Endothelial cell of umbilical vein (primary cell): ENCODE data around the gene MAPKAP1. TPM values are rescaled to one million over a fixed set of nuclear protein-coding genes. Genes with fewer than 3 reads are reported as not detected.

Source experiments
- BruUV-seq: library from RNA; stranded (reverse); fragments of 400-500 nt; replicated peaks from 2 replicates; lab custom pipeline; 2021; lab: Mats Ljungman, UMichigan
- CTCF ChIA-PET: fragments of 300-600, 350-600 bp; sonication (Branson Sonifier 250); formaldehyde crosslinking; loops from one replicate; lab custom pipeline; 2021; ENCODE audit warnings: antibody characterized with exemption, inconsistent platforms; lab: Charles Lee
- POLR2A ChIA-PET: fragments of 300-600, 350-600 bp; sonication (Branson Sonifier 250); formaldehyde crosslinking; loops from one replicate; lab custom pipeline; 2021; ENCODE audit warnings: antibody characterized with exemption, inconsistent platforms; lab: Charles Lee
- DNase-seq: peaks from one replicate; pipeline ENCODE4 v3.0.0-alpha.2; 2011; ENCODE audit warnings: low read depth, low spot score
- FAIRE-seq: peaks from 2 replicates; lab custom pipeline; 2011; peaks lifted over from hg19 to GRCh38; lab: Jason Lieb, UNC
- H2AFZ ChIP-seq: 2 replicates; pipeline ENCODE4 v1.6.0; 2012; ENCODE audit warnings: low read depth, low read length, control low read depth, inconsistent platforms
- H3K27ac ChIP-seq: 2 replicates; pipeline ENCODE4 v1.5.1; 2011; ENCODE audit warnings: low read depth, mild to moderate bottlenecking, control low read depth, low read length, moderate library complexity; ENCODE audit not compliant: insufficient read depth
- H3K27me3 ChIP-seq, 2 experiments: 2 replicates each; pipeline versions ENCODE4 v1.6.0 to v1.6.1; 2011; ENCODE audit warnings: low read length in 2 of 2, mixed read lengths in 1 of 2; ENCODE audit not compliant: control insufficient read depth in 2 of 2, insufficient read depth in 2 of 2
- H3K36me3 ChIP-seq, 2 experiments: 2 replicates in 1 of 2; 3 replicates in 1 of 2; pipeline ENCODE4 v1.5.1; 2011; ENCODE audit warnings: low read length in 2 of 2, mild to moderate bottlenecking in 1 of 2, moderate library complexity in 1 of 2; ENCODE audit not compliant: control insufficient read depth in 2 of 2, insufficient read depth in 2 of 2; ENCODE audit errors: extremely low read depth in 1 of 2
- H3K4me1 ChIP-seq: 3 replicates; pipeline ENCODE4 v1.5.1; 2011; ENCODE audit warnings: mild to moderate bottlenecking, low read length; ENCODE audit not compliant: control insufficient read depth, insufficient read depth; ENCODE audit errors: extremely low read depth
- H3K4me2 ChIP-seq: 2 replicates; pipeline ENCODE4 v1.6.1; 2011; ENCODE audit warnings: low read length, control low read depth, mixed read lengths; ENCODE audit not compliant: insufficient read depth
- H3K4me3 ChIP-seq, 3 experiments: fragments of 200-600 bp in 1 of 3; sonication (generic), shearing (Covaris generic) in 1 of 3; replicated peaks in 1 of 3; 2 replicates each; pipeline ENCODE4 v1.5.1; 2011 to 2016; ENCODE audit warnings: control low read depth in 3 of 3, low read length in 3 of 3, mild to moderate bottlenecking in 2 of 3, inconsistent platforms in 1 of 3, low read depth in 1 of 3, moderate library complexity in 1 of 3; ENCODE audit not compliant: insufficient read depth in 1 of 3
- H3K79me2 ChIP-seq: 2 replicates; pipeline ENCODE4 v1.6.0; 2012; ENCODE audit warnings: low read length, inconsistent platforms; ENCODE audit not compliant: control insufficient read depth, insufficient read depth
- H3K9ac ChIP-seq: replicated peaks from 2 replicates; pipeline ENCODE3; 2011; ENCODE audit warnings: low read length, control low read depth; ENCODE audit not compliant: insufficient read depth; ENCODE audit errors: extremely low read depth
- H3K9me1 ChIP-seq: replicated peaks from 3 replicates; pipeline ENCODE4 v1.6.0; 2011; ENCODE audit warnings: mild to moderate bottlenecking, low read length; ENCODE audit not compliant: control insufficient read depth, insufficient read depth; ENCODE audit errors: extremely low read depth
- H3K9me3 ChIP-seq: replicated peaks from 2 replicates; pipeline ENCODE4 v1.5.1; 2012; ENCODE audit warnings: low read length, inconsistent platforms; ENCODE audit not compliant: control insufficient read depth, insufficient read depth
- H4K20me1 ChIP-seq: replicated peaks from 2 replicates; pipeline ENCODE3; 2011; ENCODE audit warnings: mild to moderate bottlenecking, low read length; ENCODE audit not compliant: control insufficient read depth, insufficient read depth; ENCODE audit errors: extremely low read depth
- EZH2 ChIP-seq: IDR thresholded peaks from 2 replicates; pipeline ENCODE4 v1.6.1; 2012; ENCODE audit warnings: borderline replicate concordance, low read depth, mild to moderate bottlenecking, moderate library complexity, low read length, inconsistent platforms; ENCODE audit not compliant: severe bottlenecking
- FOS ChIP-seq: IDR thresholded peaks from 2 replicates; pipeline ENCODE4 v1.6.1; 2011; ENCODE audit warnings: mild to moderate bottlenecking, low read length, moderate library complexity, borderline replicate concordance; ENCODE audit not compliant: insufficient read depth
- GATA2 ChIP-seq: IDR thresholded peaks from 2 replicates; pipeline ENCODE4 v1.7.0; 2011; ENCODE audit warnings: low read depth, mild to moderate bottlenecking, moderate library complexity, mixed read lengths, low read length; ENCODE audit not compliant: insufficient read length, insufficient read depth
- JUN ChIP-seq: IDR thresholded peaks from 2 replicates; pipeline ENCODE4 v1.6.1; 2011; ENCODE audit warnings: borderline replicate concordance, low read depth; ENCODE audit not compliant: insufficient read length, insufficient read depth
- MYC ChIP-seq: IDR thresholded peaks from one replicate; pipeline ENCODE4 v1.6.1; 2011; ENCODE audit warnings: mild to moderate bottlenecking, low read depth, low read length
- POLR2A ChIP-seq: IDR thresholded peaks from 2 replicates; pipeline ENCODE4 v1.6.1; 2012; ENCODE audit warnings: low read depth, mild to moderate bottlenecking, control low read depth, low read length
- POLR2AphosphoS5 ChIP-seq: IDR thresholded peaks from 2 replicates; pipeline ENCODE4 v1.6.1; 2012; ENCODE audit warnings: low read depth, mild to moderate bottlenecking, control low read depth, low read length, moderate library complexity; ENCODE audit not compliant: insufficient read depth
- dilution Hi-C: fragments of 300-500 bp; cut with MboI; formaldehyde crosslinking; loops from one replicate; pipeline ENCODE4 v1.15.0; 2019; ENCODE audit warnings: low sequenced_read_pairs; ENCODE audit not compliant: extremely low pct_ligation_motif_present
- intact Hi-C: fragments of 100-400 bp; cut with micrococcal nuclease; formaldehyde crosslinking; loops from one replicate; pipeline ENCODE4 v1.10.0; 2022
- polyA plus RNA-seq, 4 experiments: library from polyadenylated mRNA; depleted of rRNA in 3 of 4; stranded (reverse) in 3 of 4; unstranded in 1 of 4; fragments of >200 nt; gene quantifications; 2 replicates each; pipeline versions ENCODE4 v1.2.1 to v1.2.3, GENCODE V29; 2011 to 2012; ENCODE audit warnings: missing spikeins in 1 of 4
- total RNA-seq: library from RNA; stranded (reverse); gene quantifications from 2 replicates; pipeline ENCODE4 v1.2.3, GENCODE V29; 2021
- TF ChIP-seq, protein P1 (sequence below), 2 donors: IDR thresholded peaks; 1 replicate in 1 of 2; 2 replicates in 1 of 2; pipeline ENCODE4 v1.5.1; 2011; ENCODE audit warnings: low read length in 2 of 2, mild to moderate bottlenecking in 2 of 2, moderate library complexity in 2 of 2, control low read depth in 1 of 2, inconsistent platforms in 1 of 2, low read depth in 1 of 2; ENCODE audit not compliant: insufficient read depth in 1 of 2; ENCODE audit errors: extremely low read depth in 1 of 2
- TF ChIP-seq, protein P2 (sequence below): IDR thresholded peaks from 2 replicates; pipeline ENCODE4 v1.6.1; 2011; ENCODE audit not compliant: insufficient read depth, insufficient read length

Gene MAPKAP1
- total and polyA plus RNA-seq, 2 donors (not counting 3 experiments of a cell fraction or from before 2014, with no cell fraction given) = 61.9 to 99.1 TPM

DNA sequence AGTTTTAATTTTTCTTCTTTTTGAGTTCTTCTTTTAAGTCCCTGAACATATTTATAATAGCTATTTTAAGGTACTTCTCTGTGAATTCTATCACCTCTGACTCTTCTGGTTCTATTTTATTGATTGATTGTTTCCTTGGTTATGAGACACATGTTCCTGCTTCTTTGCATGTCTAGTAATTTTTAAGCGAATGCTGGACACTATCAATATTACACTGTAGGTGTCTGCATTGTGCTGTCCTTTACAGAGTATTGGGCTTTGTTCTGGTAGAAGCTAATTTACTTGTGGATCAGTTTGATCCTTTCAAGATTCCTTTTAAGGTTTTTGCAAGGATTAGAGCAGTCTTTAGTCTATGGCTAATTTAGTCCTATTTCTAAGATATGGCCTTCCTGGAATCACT, 249.7 kb downstream of the MAPKAP1 start:
- DNase-seq (no peak), FAIRE-seq (no peak)
- TF ChIP-seq, protein P1, sequence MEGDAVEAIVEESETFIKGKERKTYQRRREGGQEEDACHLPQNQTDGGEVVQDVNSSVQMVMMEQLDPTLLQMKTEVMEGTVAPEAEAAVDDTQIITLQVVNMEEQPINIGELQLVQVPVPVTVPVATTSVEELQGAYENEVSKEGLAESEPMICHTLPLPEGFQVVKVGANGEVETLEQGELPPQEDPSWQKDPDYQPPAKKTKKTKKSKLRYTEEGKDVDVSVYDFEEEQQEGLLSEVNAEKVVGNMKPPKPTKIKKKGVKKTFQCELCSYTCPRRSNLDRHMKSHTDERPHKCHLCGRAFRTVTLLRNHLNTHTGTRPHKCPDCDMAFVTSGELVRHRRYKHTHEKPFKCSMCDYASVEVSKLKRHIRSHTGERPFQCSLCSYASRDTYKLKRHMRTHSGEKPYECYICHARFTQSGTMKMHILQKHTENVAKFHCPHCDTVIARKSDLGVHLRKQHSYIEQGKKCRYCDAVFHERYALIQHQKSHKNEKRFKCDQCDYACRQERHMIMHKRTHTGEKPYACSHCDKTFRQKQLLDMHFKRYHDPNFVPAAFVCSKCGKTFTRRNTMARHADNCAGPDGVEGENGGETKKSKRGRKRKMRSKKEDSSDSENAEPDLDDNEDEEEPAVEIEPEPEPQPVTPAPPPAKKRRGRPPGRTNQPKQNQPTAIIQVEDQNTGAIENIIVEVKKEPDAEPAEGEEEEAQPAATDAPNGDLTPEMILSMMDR (IDR thresholded peaks at IDR 0.05; ENCODE audit: extremely low read depth in 1 of 2, insufficient read depth in 1 of 2, low read depth in 1 of 2, low read length in 2 of 2) = no peak
- TF ChIP-seq FOS (no peak), POLR2AphosphoS5 (no peak), GATA2 (no peak)
- no peaks in the 10 kb centered on the region for H3K4me1 ChIP-seq
- no peaks in the 10 kb centered on the region for H3K36me3 ChIP-seq
- BruUV-seq = no TSS peak
- dilution Hi-C loops = no loop called here
- H2AFZ ChIP-seq = no peak overlapping the region
- no peak overlapping the region for H3K4me3 ChIP-seq
- H3K79me2 ChIP-seq = no peaks in the 10 kb centered on the region
- H3K4me2 ChIP-seq = no peak overlapping the region
- POLR2A ChIA-PET = no interaction called here
- no peaks in the 10 kb centered on the region for H4K20me1 ChIP-seq
- no peak overlapping the region for H3K27ac ChIP-seq
- intact Hi-C loops = no loop called here
- H3K9me1 ChIP-seq = no peaks in the 10 kb centered on the region
- H3K9me3 ChIP-seq = no peaks in the 10 kb centered on the region
- H3K9ac ChIP-seq = no peak overlapping the region
- CTCF ChIA-PET = no interaction called here
- no peaks in the 10 kb centered on the region for H3K27me3 ChIP-seq

DNA sequence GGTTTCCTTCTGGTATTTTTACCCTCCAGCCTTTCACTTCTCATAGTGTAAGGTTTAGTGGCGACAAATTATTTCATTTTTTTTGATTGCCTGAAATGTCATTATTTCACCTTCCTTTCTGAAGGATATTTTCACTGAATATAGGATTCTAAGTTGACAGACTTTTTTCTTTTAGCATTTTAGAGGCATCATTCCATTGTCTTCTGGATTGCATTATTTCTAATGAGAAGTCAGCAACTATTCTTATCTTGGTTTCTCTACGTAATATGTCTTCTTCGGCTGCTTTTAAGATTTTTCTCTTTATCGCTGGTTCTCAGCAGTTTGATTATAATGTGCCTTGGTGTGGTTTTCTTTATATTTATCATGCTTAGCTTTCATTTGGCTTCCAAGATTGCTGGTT, 251.1 kb downstream of the MAPKAP1 start:
- Histone ChIP-seq H3K9me3 (no peaks in the 10 kb centered on the region), H3K9ac (no peak overlapping the region), H3K4me2 (no peak overlapping the region), H3K27me3 (no peaks in the 10 kb centered on the region), H3K9me1 (no peaks in the 10 kb centered on the region), H3K36me3 (peaks cover 0 to 1% of the 10 kb centered on the region in 2 experiments), H3K4me1 (no peaks in the 10 kb centered on the region), H2AFZ (no peak overlapping the region), H3K4me3 (no peak overlapping the region), H4K20me1 (no peaks in the 10 kb centered on the region), H3K27ac (no peak overlapping the region), H3K79me2 (no peaks in the 10 kb centered on the region)
- FAIRE-seq = no peak
- no peak for TF ChIP-seq GATA2
- TF ChIP-seq POLR2A = no peak
- TF ChIP-seq, protein P1 (IDR thresholded peaks at IDR 0.05; ENCODE audit: extremely low read depth in 1 of 2, insufficient read depth in 1 of 2, low read depth in 1 of 2, low read length in 2 of 2) = no peak
- no peak for TF ChIP-seq FOS
- no peak for TF ChIP-seq JUN
- no peak for TF ChIP-seq EZH2
- TF ChIP-seq MYC = no peak
- TF ChIP-seq, protein P2, sequence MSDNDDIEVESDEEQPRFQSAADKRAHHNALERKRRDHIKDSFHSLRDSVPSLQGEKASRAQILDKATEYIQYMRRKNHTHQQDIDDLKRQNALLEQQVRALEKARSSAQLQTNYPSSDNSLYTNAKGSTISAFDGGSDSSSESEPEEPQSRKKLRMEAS = no peak
- TF ChIP-seq POLR2AphosphoS5 = no peak
- CTCF ChIA-PET = no interaction called here
- POLR2A ChIA-PET = no interaction called here
- dilution Hi-C loops = no loop called here
- intact Hi-C loops = no loop called here
- BruUV-seq = no TSS peak
- DNase-seq = no peak
